OCI-LY7 (cell line): ENCODE results near the gene PDC.

Experiments used
- EZH2phosphoT487 ChIP-seq: fragments of 200-600 bp; sonication (generic); IDR thresholded peaks from 2 replicates; pipeline ENCODE4 v1.6.1; 2018; ENCODE audit warnings: low read depth, borderline replicate concordance, mild to moderate bottlenecking, mixed run types, antibody characterized with exemption, low read length, moderate library complexity, mixed read lengths
- TF ChIP-seq, protein P1 (sequence below): fragments of 200-600 bp; sonication (generic); conservative IDR thresholded peaks from 2 replicates; pipeline ENCODE4 v1.5.1; 2014; ENCODE audit warnings: mild to moderate bottlenecking, antibody characterized with exemption, low read length, moderate library complexity, mixed read lengths

DNA sequence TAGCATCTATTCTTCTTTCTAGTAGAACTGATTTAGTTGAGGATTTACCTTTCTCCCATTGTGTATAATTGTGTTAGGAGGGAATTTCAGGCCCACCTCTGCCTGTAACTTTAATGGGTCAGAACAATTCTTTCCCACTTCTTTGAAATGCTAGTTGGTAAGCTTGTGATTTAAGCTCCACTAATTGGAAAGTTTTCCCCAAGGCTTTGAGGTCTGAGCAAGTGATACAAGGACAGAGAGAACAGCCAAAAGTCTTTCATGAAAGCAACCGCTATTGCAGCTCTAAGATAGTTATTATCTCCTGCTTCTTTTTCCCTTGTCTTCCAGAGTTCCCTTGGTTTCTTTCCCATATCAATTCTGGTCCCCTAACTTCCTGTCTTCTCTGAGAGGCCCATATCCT, 38.7 kb upstream of the PDC start:
- TF ChIP-seq EZH2phosphoT487, result no peak
- TF ChIP-seq, protein P1, sequence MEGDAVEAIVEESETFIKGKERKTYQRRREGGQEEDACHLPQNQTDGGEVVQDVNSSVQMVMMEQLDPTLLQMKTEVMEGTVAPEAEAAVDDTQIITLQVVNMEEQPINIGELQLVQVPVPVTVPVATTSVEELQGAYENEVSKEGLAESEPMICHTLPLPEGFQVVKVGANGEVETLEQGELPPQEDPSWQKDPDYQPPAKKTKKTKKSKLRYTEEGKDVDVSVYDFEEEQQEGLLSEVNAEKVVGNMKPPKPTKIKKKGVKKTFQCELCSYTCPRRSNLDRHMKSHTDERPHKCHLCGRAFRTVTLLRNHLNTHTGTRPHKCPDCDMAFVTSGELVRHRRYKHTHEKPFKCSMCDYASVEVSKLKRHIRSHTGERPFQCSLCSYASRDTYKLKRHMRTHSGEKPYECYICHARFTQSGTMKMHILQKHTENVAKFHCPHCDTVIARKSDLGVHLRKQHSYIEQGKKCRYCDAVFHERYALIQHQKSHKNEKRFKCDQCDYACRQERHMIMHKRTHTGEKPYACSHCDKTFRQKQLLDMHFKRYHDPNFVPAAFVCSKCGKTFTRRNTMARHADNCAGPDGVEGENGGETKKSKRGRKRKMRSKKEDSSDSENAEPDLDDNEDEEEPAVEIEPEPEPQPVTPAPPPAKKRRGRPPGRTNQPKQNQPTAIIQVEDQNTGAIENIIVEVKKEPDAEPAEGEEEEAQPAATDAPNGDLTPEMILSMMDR, result no peak
